Stomach smooth muscle (tissue), 2 donors: Measurements from ENCODE around the gene C16orf92.

ENCODE experiments used
- H3K27ac ChIP-seq: one replicate; pipeline ENCODE4 v1.7.0; 2013; ENCODE audit warnings: mild to moderate bottlenecking, low read length, inconsistent platforms
- H3K27me3 ChIP-seq, 2 donors: one replicate each; pipeline ENCODE4 v1.7.0; 2013; ENCODE audit warnings: low read length in 2 of 2; ENCODE audit not compliant: insufficient read depth in 2 of 2, control insufficient read depth in 1 of 2
- H3K36me3 ChIP-seq, 2 donors: one replicate each; pipeline ENCODE4 v1.7.0; 2013; ENCODE audit warnings: low read length in 2 of 2; ENCODE audit not compliant: control insufficient read depth in 2 of 2, insufficient read depth in 2 of 2
- H3K4me1 ChIP-seq: one replicate; pipeline ENCODE4 v1.7.0; 2013; ENCODE audit warnings: low read length; ENCODE audit not compliant: control insufficient read depth, insufficient read depth
- H3K4me3 ChIP-seq, 2 donors: one replicate each; pipeline ENCODE4 v1.7.0; 2013; ENCODE audit warnings: low read length in 2 of 2
- H3K9ac ChIP-seq, 2 donors: one replicate each; pipeline ENCODE4 v1.7.0; 2013; ENCODE audit warnings: low read length in 2 of 2, mild to moderate bottlenecking in 1 of 2
- H3K9me3 ChIP-seq, 2 donors: one replicate each; pipeline ENCODE4 v1.7.0; 2013; ENCODE audit warnings: low read length in 2 of 2; ENCODE audit not compliant: control insufficient read depth in 2 of 2
- donor health status: healthy.
- donor health status: Pancreatic carcinoma.

The C16orf92 gene

GRCh38 chr16:30065102-30065942 lies 42.3 kb downstream of the C16orf92 start, which contains the start of gene ALDOA:
ALDOA (plus strand) TSS chr16:30065760; CDS start chr16:30066898, 1,138 bp downstream.
- Histone ChIP-seq H3K27ac (peak within 1 kb of the TSS; percentile 99), H3K36me3 (peaks cover 25 to 30% of the 10 kb centered on the region in 2 donors), H3K9ac (peak within 1 kb of the TSS; percentile 94 to 98), H3K4me3 (peak within 1 kb of the TSS; percentile 86 to 97), H3K27me3 (no peaks in the 10 kb centered on the region), H3K4me1 (peaks cover 70% of the 10 kb centered on the region), H3K9me3 (no peaks in the 10 kb centered on the region)

- H3K9me3 ChIP-seq = no peaks in the 10 kb centered on the region
- peaks cover 68% of the 10 kb centered on the region for H3K4me1 ChIP-seq
- H3K27me3 ChIP-seq = no peaks in the 10 kb centered on the region
- H3K36me3 ChIP-seq = peaks cover 31 to 38% of the 10 kb centered on the region in 2 donors
- peak overlapping the region; percentile 90 to 94 for H3K9ac ChIP-seq
- H3K4me3 ChIP-seq = peak overlapping the region; percentile 77 to 97
- peak overlapping the region; percentile 99 for H3K27ac ChIP-seq
Measured at GRCh38 chr16:30065943-30066760, 43.2 kb downstream of the C16orf92 start.

DNA sequence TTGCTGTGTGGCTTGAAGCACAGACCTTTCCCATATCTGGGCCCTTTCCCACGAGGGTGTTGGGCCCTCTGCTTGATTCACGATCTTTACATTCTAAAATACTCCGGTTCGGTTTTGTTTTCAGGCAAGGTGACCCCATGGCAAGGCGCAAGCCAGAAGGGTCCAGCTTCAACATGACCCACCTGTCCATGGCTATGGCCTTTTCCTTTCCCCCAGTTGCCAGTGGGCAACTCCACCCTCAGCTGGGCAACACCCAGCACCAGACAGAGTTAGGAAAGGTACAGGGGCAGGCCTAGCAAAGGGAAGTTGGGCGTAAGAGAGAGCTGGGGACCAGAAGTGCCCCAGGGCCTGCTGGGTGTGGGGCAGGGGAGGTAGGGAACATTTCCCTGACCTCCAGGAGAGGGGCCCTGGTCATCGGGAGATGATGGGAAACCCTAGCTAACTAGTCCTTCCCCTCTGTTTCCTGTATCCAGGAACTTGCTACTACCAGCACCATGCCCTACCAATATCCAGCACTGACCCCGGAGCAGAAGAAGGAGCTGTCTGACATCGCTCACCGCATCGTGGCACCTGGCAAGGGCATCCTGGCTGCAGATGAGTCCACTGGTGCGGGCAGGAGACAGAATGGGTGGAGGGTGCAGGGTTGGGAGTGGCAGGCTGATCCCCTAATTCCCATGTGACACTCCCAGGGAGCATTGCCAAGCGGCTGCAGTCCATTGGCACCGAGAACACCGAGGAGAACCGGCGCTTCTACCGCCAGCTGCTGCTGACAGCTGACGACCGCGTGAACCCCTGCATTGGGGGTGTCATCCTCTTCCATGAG lies 44.0 kb downstream of the C16orf92 start:
- H3K9ac ChIP-seq = peak overlapping the region; percentile 90 to 94
- peaks cover 35 to 42% of the 10 kb centered on the region in 2 donors for H3K36me3 ChIP-seq
- H3K4me1 ChIP-seq = peaks cover 68% of the 10 kb centered on the region
- H3K9me3 ChIP-seq = no peaks in the 10 kb centered on the region
- no peaks in the 10 kb centered on the region for H3K27me3 ChIP-seq
- H3K27ac ChIP-seq = peak overlapping the region; percentile 99
- H3K4me3 ChIP-seq = peak overlapping the region; percentile 77 to 97

DNA sequence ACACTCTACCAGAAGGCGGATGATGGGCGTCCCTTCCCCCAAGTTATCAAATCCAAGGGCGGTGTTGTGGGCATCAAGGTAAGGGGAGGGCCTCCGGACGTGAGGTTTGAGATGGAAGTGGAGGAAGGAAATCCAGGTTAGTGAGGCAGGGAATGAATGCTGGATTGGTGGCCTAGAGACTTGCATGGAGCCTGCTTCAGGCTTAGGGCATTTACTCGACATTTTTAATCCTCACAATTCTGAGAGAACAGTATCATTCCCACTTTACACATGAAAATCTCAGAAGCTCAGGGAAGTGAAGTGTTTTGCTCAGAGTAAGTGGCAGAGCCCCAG lies 44.6 kb downstream of the C16orf92 start:
- Histone ChIP-seq H3K9me3 (no peaks in the 10 kb centered on the region), H3K27me3 (no peaks in the 10 kb centered on the region), H3K36me3 (peaks cover 39 to 44% of the 10 kb centered on the region in 2 donors), H3K27ac (peak overlapping the region; percentile 99), H3K9ac (peak overlapping the region; percentile 90 to 94), H3K4me1 (peaks cover 68% of the 10 kb centered on the region), H3K4me3 (peak overlapping the region; percentile 77 to 97)

DNA sequence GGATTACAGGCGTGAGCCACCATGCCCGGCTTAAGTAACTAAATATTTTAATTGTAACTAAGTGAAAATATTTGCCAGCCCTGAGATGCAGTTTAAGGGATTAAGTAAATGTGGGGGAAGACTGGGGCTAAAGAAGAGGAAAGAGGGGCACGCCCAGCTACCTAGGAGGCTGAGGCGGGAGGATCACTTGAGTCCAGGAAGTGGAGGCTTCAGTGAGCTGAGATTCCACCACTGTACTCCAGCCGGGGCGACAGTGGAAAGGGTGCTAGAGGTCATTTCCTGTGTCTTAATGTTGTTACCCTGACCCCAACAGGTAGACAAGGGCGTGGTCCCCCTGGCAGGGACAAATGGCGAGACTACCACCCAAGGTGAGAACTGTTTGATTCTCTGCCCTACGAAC lies 45.3 kb downstream of the C16orf92 start:
- peaks cover 65% of the 10 kb centered on the region for H3K4me1 ChIP-seq
- H3K9me3 ChIP-seq = no peaks in the 10 kb centered on the region
- H3K4me3 ChIP-seq = peak overlapping the region in 1 of 2 donors; percentile 58
- H3K9ac ChIP-seq = peak overlapping the region; percentile 31 to 36
- no peaks in the 10 kb centered on the region for H3K27me3 ChIP-seq
- peak overlapping the region; percentile 67 for H3K27ac ChIP-seq
- peaks cover 39 to 44% of the 10 kb centered on the region in 2 donors for H3K36me3 ChIP-seq

DNA sequence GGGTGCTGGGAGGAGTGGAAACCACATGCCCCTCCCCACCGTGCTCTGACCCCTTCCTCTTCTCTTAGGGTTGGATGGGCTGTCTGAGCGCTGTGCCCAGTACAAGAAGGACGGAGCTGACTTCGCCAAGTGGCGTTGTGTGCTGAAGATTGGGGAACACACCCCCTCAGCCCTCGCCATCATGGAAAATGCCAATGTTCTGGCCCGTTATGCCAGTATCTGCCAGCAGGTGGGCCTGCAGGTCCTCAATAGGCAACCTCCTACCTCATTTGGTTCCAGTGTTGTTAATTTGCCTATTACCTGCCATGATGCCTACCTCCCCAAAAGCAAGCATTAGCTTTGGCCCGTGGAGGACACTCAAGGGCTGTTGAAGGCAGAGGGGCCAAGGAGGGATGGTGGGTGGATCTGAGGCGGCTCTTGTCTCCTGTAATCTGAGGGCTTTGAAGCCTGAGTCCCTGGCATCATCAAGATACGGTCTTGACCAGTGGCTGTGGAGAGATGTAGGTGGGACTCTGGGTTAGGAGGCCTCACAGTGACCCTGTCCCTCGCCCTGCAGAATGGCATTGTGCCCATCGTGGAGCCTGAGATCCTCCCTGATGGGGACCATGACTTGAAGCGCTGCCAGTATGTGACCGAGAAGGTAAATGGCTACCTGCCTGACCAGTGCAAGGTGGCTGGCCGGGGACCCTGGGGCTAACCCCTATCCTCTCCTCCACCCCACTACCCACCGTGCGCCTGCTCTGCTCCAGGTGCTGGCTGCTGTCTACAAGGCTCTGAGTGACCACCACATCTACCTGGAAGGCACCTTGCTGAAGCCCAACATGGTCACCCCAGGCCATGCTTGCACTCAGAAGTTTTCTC lies 46.0 kb downstream of the C16orf92 start:
- H3K4me3 ChIP-seq = peak overlapping the region in 1 of 2 donors; percentile 63
- no peaks in the 10 kb centered on the region for H3K27me3 ChIP-seq
- peaks cover 59% of the 10 kb centered on the region for H3K4me1 ChIP-seq
- H3K9ac ChIP-seq = peak overlapping the region; percentile 13 to 36
- peaks cover 39 to 44% of the 10 kb centered on the region in 2 donors for H3K36me3 ChIP-seq
- H3K27ac ChIP-seq = peak overlapping the region; percentile 67
- no peaks in the 10 kb centered on the region for H3K9me3 ChIP-seq

GRCh38 chr16:30069611-30070462 lies 46.8 kb downstream of the C16orf92 start:
- peaks cover 39 to 44% of the 10 kb centered on the region in 2 donors for H3K36me3 ChIP-seq
- no peaks in the 10 kb centered on the region for H3K9me3 ChIP-seq
- H3K4me1 ChIP-seq = peaks cover 52% of the 10 kb centered on the region
- H3K27me3 ChIP-seq = no peaks in the 10 kb centered on the region
- H3K9ac ChIP-seq = peak overlapping the region in 1 of 2 donors; percentile 29
- H3K4me3 ChIP-seq = peak overlapping the region in 1 of 2 donors; percentile 63
- H3K27ac ChIP-seq = peak overlapping the region; percentile 67

DNA sequence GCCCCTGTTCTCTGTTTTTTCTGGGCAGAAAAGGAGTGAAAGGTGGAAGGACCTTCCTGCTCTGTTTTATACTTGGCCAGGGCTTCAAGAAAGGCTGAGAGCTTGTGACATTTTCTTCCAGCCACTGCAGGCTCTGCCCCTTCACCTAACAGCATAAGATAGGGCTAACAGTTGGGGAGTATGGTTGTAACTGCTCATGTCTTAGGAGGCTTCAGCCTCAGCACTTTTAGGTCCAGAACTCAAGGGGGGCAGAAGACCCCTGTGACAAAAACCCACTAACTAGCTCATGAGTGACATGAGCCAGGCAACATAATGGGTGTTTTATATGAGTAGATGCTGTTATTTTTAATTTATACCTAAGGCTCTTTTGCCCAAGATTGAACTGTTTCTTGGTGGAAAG lies 47.5 kb downstream of the C16orf92 start:
- Histone ChIP-seq H3K4me3 (peak overlapping the region in 1 of 2 donors; percentile 63), H3K36me3 (peaks cover 39 to 44% of the 10 kb centered on the region in 2 donors)

More for the DNA sequence above, 47.5 kb downstream of the C16orf92 start:
- H3K27me3 ChIP-seq = no peaks in the 10 kb centered on the region
- H3K9ac ChIP-seq = no peak overlapping the region
- peak overlapping the region; percentile 67 for H3K27ac ChIP-seq
- peaks cover 49% of the 10 kb centered on the region for H3K4me1 ChIP-seq
- no peaks in the 10 kb centered on the region for H3K9me3 ChIP-seq
